ENCODE measurements around the gene SPOP. TPM values are rescaled to one million over a fixed set of nuclear protein-coding genes. Genes with fewer than 3 reads are reported as not detected.
A peak's percentile ranks its signal among the peaks of the same experiment; 100 is the strongest.

The SPOP gene
- total and polyA plus RNA-seq, 9 of the 15 experiments (the other 6 are each of a cell fraction or from before 2014, with no cell fraction given) = 34.2 to 65.9 (median 39.7) TPM

- Histone ChIP-seq H3K9ac (ENCODE audit: insufficient read depth in 1 of 2, low read depth in 2 of 2, low read length in 2 of 2) (no peak overlapping the region; a peak in 1 of 4 replicates), H3K27ac (ENCODE audit: extremely low read depth, low read depth, low read length) (no peak overlapping the region), H3K79me2 (ENCODE audit: control insufficient read depth, insufficient read depth, low read length) (no peaks in the 10 kb centered on the region), H3K36me3 (ENCODE audit: control insufficient read depth, insufficient read depth, low read length) (no peaks in the 10 kb centered on the region), H2AFZ (ENCODE audit: low read depth, low read length) (no peak overlapping the region), H3K4me2 (ENCODE audit: insufficient read depth, low read length) (no peak overlapping the region), H4K20me1 (replicated peaks; ENCODE audit: control insufficient read depth, insufficient read depth, low read length) (no peaks in the 10 kb centered on the region; the same call in 1 of the 2 replicates), H3K4me3 (no peak overlapping the region), H3K9me1 (ENCODE audit: control insufficient read depth, insufficient read depth, low read length) (no peaks in the 10 kb centered on the region), H3K27me3 (ENCODE audit: control insufficient read depth in 2 of 2, insufficient read depth in 2 of 2, low read length in 2 of 2) (no peaks in the 10 kb centered on the region; a peak in 1 of 5 replicates), H3K9me3 (replicated peaks; ENCODE audit: control insufficient read depth, insufficient read depth, low read depth, low read length) (no peaks in the 10 kb centered on the region), H3K4me1 (replicated peaks in 1 of 2; ENCODE audit: control insufficient read depth in 2 of 2, insufficient read depth in 2 of 2, low read length in 2 of 2) (peaks cover 0 to 14% of the 10 kb centered on the region in 2 experiments; a peak in 3 of 5 replicates)
- CTCF ChIA-PET (ENCODE audit: low intra/inter-chr PET ratio) = no interaction called here
- DNase-seq (ENCODE audit: extremely low read depth in 1 of 4, low spot score in 3 of 4) (peak in 1 of 4 experiments; percentile 8), FAIRE-seq (no peak), ATAC-seq (no peak)
- POLR2A ChIA-PET = interaction anchor here (0.6 to 0.7 kb wide), 2 partner anchors 143 to 145 kb away, joined by 3 to 4 read pairs; no protein-coding TSS in a partner anchor
- no TSS peak for BruUV-seq (replicated peaks)
- in situ Hi-C loops (cut with MboI) (loop anchor here (5.0 kb wide), 3 partner anchors 115 to 245 kb away; partner anchors contain the start of gene PHB1), intact Hi-C loops (cut with micrococcal nuclease) (no loop called here)
- 60% methylated on average over 20 of the region's 27 CpGs for WGBS (ENCODE audit: insufficient coverage, low coverage, missing lambda C conversion rate)
- no peak for TF ChIP-seq ZHX1 (conservative IDR thresholded peaks at IDR 0.05; ENCODE audit: low read length)
- no peak for TF ChIP-seq SRF (CRISPR knock-in tag; IDR thresholded peaks at IDR 0.05)
- TF ChIP-seq RBFOX2 (IDR thresholded peaks at IDR 0.05; ENCODE audit: low read depth, low read length) = peak; percentile 41; the same call in 1 of the 2 replicates
- no peak for TF ChIP-seq ZNF395 (CRISPR knock-in tag; IDR thresholded peaks at IDR 0.05)
- TF ChIP-seq ZBTB49 (CRISPR knock-in tag; IDR thresholded peaks at IDR 0.05; ENCODE audit: borderline replicate concordance) = no peak
These were observed 125.7 kb downstream of the SPOP start for GRCh38 chr17:49552070-49552751.
